Endothelial cell of umbilical vein (primary cell): ENCODE measurements around the gene CCSER2.

Experiments
- CTCF ChIP-seq, 2 donors: IDR thresholded peaks; 1 replicate in 1 of 2; 2 replicates in 1 of 2; pipeline ENCODE4 v1.5.1; 2011; ENCODE audit warnings: low read length in 2 of 2, mild to moderate bottlenecking in 2 of 2, moderate library complexity in 2 of 2, control low read depth in 1 of 2, inconsistent platforms in 1 of 2, low read depth in 1 of 2; ENCODE audit not compliant: insufficient read depth in 1 of 2; ENCODE audit errors: extremely low read depth in 1 of 2
- EZH2 ChIP-seq: IDR thresholded peaks from 2 replicates; pipeline ENCODE4 v1.6.1; 2012; ENCODE audit warnings: borderline replicate concordance, low read depth, mild to moderate bottlenecking, moderate library complexity, low read length, inconsistent platforms; ENCODE audit not compliant: severe bottlenecking
- JUN ChIP-seq: IDR thresholded peaks from 2 replicates; pipeline ENCODE4 v1.6.1; 2011; ENCODE audit warnings: borderline replicate concordance, low read depth; ENCODE audit not compliant: insufficient read length, insufficient read depth
- MAX ChIP-seq: IDR thresholded peaks from 2 replicates; pipeline ENCODE4 v1.6.1; 2011; ENCODE audit not compliant: insufficient read depth, insufficient read length
- POLR2A ChIP-seq: IDR thresholded peaks from 2 replicates; pipeline ENCODE4 v1.6.1; 2012; ENCODE audit warnings: low read depth, mild to moderate bottlenecking, control low read depth, low read length
- POLR2AphosphoS5 ChIP-seq: IDR thresholded peaks from 2 replicates; pipeline ENCODE4 v1.6.1; 2012; ENCODE audit warnings: low read depth, mild to moderate bottlenecking, control low read depth, low read length, moderate library complexity; ENCODE audit not compliant: insufficient read depth

- TF ChIP-seq POLR2A (no peak), CTCF (IDR thresholded peaks at IDR 0.05; ENCODE audit: extremely low read depth in 1 of 2, insufficient read depth in 1 of 2, low read depth in 1 of 2, low read length in 2 of 2) (no peak), POLR2AphosphoS5 (no peak), EZH2 (no peak), MAX (no peak), JUN (no peak)
Measured at GRCh38 chr10:84339025-84339424, 10.6 kb downstream of the CCSER2 start.
